Fibroblast of the aortic adventitia (primary cell): ENCODE results near the gene MTAP. TPM values are rescaled to one million over a fixed set of nuclear protein-coding genes. Genes with fewer than 3 reads are reported as not detected.

Experiments
- DNase-seq: peaks from one replicate; pipeline ENCODE4 v3.0.0-alpha.2; 2010; ENCODE audit warnings: low read depth
- H3K4me3 ChIP-seq: 2 replicates; pipeline ENCODE4 v1.5.1; 2011; ENCODE audit warnings: low read depth, mild to moderate bottlenecking, control low read depth, low read length, moderate library complexity
- total RNA-seq: library from RNA; depleted of rRNA; stranded (reverse); fragments of >200 nt; gene quantifications from 2 replicates; pipeline ENCODE4 v1.2.3, GENCODE V29; 2012; ENCODE audit warnings: low replicate concordance
- TF ChIP-seq, protein P1 (sequence below): IDR thresholded peaks from 2 replicates; pipeline ENCODE4 v1.5.1; 2011; ENCODE audit warnings: mild to moderate bottlenecking, low read length, control low read depth, inconsistent platforms; ENCODE audit not compliant: insufficient read depth

MTAP gene
- total RNA-seq, 1 donor = 62.2 TPM

- no peak overlapping the region for H3K4me3 ChIP-seq
- TF ChIP-seq, protein P1, sequence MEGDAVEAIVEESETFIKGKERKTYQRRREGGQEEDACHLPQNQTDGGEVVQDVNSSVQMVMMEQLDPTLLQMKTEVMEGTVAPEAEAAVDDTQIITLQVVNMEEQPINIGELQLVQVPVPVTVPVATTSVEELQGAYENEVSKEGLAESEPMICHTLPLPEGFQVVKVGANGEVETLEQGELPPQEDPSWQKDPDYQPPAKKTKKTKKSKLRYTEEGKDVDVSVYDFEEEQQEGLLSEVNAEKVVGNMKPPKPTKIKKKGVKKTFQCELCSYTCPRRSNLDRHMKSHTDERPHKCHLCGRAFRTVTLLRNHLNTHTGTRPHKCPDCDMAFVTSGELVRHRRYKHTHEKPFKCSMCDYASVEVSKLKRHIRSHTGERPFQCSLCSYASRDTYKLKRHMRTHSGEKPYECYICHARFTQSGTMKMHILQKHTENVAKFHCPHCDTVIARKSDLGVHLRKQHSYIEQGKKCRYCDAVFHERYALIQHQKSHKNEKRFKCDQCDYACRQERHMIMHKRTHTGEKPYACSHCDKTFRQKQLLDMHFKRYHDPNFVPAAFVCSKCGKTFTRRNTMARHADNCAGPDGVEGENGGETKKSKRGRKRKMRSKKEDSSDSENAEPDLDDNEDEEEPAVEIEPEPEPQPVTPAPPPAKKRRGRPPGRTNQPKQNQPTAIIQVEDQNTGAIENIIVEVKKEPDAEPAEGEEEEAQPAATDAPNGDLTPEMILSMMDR = no peak
- peak; percentile 99 for DNase-seq
These were observed 34.2 kb downstream of the MTAP start for GRCh38 chr9:21836437-21837161.

DNA sequence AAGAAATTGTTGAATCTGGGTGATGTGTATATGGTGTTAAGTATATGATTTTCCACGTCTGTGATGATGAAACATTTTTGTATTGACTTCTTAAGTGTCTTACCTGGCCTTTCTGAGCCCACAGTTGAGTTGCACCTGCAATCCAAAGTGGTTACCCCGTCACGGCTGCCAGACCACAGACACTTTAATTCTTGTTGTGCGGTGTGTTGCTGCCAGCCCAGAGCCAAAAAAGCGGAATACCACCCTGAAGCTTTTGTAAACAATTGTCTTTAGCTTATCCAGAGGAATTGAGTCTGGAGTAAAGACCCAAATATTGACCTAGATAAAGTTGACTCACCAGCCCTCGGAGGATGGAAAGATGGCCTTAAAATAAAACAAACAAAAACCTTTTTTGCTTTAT lies 35.1 kb downstream of the MTAP start:
- TF ChIP-seq, protein P1 = no peak
- no peak overlapping the region for H3K4me3 ChIP-seq
- DNase-seq = no peak

DNA sequence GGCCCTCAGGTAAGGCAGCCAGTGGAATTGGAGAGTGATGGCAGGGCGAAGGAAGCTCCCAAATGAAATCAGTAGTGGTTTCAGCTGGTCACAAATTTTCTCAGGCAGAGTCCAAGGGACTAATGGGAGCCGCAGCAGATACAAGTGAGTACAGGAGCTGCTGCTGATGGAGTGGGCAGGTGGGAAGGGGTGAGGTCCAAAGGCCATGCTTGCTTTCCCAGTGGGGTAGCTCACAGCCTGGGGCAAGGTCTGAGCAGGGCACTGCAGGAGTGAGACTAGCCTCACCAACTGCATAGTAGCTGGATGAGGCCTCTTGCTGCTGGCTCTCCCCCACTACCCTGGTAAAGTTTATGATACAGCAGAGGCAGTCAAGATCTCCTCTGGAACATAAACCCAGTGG lies 38.2 kb downstream of the MTAP start:
- TF ChIP-seq, protein P1 = no peak
- no peak for DNase-seq
- H3K4me3 ChIP-seq = no peak overlapping the region

DNA sequence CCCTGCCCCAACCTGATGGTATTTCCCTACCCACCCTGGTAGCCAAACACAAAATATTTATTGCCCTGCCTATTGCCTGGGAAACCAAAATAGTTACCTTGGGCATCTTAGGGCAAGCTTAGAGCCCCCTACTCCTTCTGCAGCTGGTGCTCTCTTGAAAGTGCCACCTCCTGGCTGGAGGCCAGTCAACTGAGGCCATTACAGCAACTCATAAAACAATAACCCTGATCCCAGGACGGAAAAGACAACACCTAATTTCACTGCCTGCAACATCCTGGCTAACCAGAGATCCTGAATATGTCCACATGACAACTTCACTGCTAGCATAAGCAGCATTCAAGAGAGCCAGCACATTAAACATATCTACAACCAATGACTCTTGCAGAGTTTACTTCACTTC lies 38.7 kb downstream of the MTAP start:
- no peak overlapping the region for H3K4me3 ChIP-seq
- TF ChIP-seq, protein P1 = no peak
- DNase-seq = no peak

DNA sequence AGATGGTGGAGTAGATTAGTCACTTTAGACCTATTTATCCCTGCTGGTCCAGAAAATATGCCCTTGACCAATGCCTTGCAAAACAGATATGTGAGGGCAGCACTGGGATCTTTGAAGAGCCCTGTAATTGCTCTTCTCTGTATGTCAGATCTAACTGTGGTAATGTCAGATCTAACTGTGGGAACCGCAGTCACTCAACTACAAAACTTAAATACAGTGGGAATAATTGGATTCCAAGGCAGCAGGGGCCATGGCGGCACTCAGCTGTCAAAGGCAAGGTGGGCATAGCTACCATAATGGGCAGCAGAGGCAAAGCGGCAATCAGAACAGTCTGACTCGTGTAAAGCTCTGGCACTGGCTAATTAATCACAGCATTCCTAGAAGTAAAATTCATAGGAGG lies 46.2 kb downstream of the MTAP start:
- TF ChIP-seq, protein P1 = no peak

DNA sequence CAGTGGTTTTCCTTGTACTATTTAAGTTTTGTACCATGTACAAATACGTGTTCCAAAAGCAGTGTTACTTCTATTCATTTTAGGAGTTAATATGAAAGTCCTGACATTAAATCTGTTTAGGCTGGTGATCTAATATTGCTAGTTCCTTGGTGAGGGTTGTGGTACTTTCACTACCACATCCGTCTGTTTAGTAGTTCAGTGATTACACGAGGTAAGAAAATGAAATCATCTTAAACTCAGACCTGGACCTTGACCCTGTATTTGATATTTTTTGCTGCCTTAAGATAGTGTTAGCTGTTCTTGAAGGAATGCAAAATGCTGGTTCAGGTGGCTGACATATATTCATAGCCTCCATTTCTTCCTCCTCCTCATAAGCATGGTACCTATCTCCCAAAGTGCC lies 50.3 kb downstream of the MTAP start:
- no peak for DNase-seq
- TF ChIP-seq, protein P1 = no peak
- H3K4me3 ChIP-seq = no peak overlapping the region

More for the DNA sequence above, 46.2 kb downstream of the MTAP start:
- no peak overlapping the region for H3K4me3 ChIP-seq
- DNase-seq = no peak

DNA sequence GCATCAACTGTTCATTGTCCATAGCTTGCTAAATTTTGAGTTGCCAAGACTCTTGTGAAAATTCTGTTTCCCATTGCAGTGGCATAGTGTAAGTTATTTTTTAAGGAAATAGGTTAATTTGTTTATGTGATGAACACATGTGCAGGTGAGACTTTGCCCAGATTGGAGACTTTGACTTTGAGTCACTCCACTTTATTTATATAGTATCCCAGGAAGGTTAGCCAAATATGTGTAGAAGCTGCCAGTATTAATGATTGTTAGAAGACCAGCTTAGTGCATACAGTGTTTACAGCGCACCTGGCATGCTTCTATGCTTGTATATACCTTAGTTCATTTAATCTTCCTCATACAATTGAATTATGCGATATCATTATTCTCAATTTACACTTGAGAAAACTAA lies 51.0 kb downstream of the MTAP start:
- TF ChIP-seq, protein P1 = no peak
- no peak for DNase-seq
- H3K4me3 ChIP-seq = no peak overlapping the region
